Hepatocyte (in vitro differentiated cells): Measurements from ENCODE around the gene GALR2. TPM values are rescaled to one million over a fixed set of nuclear protein-coding genes. Genes with fewer than 3 reads are reported as not detected.

Experiments used
- DNase-seq: peaks from one replicate; pipeline ENCODE4 v3.0.0-alpha.2; 2016; ENCODE audit warnings: low spot score
- H2AFZ ChIP-seq: fragments of 200-600 bp; sonication (generic); 2 replicates; pipeline ENCODE4 v1.6.0; 2016; ENCODE audit warnings: antibody characterized with exemption, mild to moderate bottlenecking
- H3K27ac ChIP-seq: fragments of 200-600 bp; sonication (generic); 2 replicates; pipeline ENCODE4 v1.5.1; 2016; ENCODE audit warnings: mild to moderate bottlenecking
- H3K27me3 ChIP-seq: fragments of 200-600 bp; sonication (generic); 2 replicates; pipeline ENCODE4 v1.6.1; 2016
- H3K36me3 ChIP-seq: fragments of 200-600 bp; sonication (generic); replicated peaks from 2 replicates; pipeline ENCODE4 v1.5.1; 2016; ENCODE audit warnings: low read depth; ENCODE audit not compliant: insufficient read depth
- H3K4me1 ChIP-seq: fragments of 200-600 bp; sonication (generic); 2 replicates; pipeline ENCODE4 v1.5.1; 2016; ENCODE audit warnings: mild to moderate bottlenecking, moderate library complexity; ENCODE audit not compliant: insufficient read depth
- H3K4me2 ChIP-seq: fragments of 200-600 bp; sonication (generic); 2 replicates; pipeline ENCODE4 v1.6.0; 2016
- H3K4me3 ChIP-seq: fragments of 200-600 bp; sonication (generic); 2 replicates; pipeline ENCODE4 v1.5.1; 2016; ENCODE audit warnings: mild to moderate bottlenecking
- H3K79me2 ChIP-seq: fragments of 200-600 bp; sonication (generic); 2 replicates; pipeline ENCODE4 v1.6.0; 2017; ENCODE audit warnings: mild to moderate bottlenecking
- H3K9me2 ChIP-seq: fragments of 200-600 bp; sonication (generic); replicated peaks from 2 replicates; pipeline ENCODE4 v1.6.0; 2017; ENCODE audit warnings: mild to moderate bottlenecking; ENCODE audit not compliant: insufficient read depth
- H3K9me3 ChIP-seq: fragments of 200-600 bp; sonication (generic); 2 replicates; pipeline ENCODE4 v1.5.1; 2016; ENCODE audit warnings: low read depth, mild to moderate bottlenecking
- H4K20me1 ChIP-seq: fragments of 200-600 bp; sonication (generic); 2 replicates; pipeline ENCODE4 v1.6.0; 2016; ENCODE audit warnings: mild to moderate bottlenecking; ENCODE audit not compliant: insufficient read depth, poor library complexity, severe bottlenecking
- CTCF ChIP-seq: fragments of 200-600 bp; sonication (generic); IDR thresholded peaks from 2 replicates; pipeline ENCODE4 v1.5.1; 2016; ENCODE audit warnings: antibody characterized with exemption, mild to moderate bottlenecking; ENCODE audit not compliant: poor library complexity
- EZH2 ChIP-seq: fragments of 200-600 bp; sonication (generic); IDR thresholded peaks from 2 replicates; pipeline ENCODE4 v1.6.1; 2016; ENCODE audit warnings: antibody characterized with exemption, mild to moderate bottlenecking, borderline replicate concordance
- EZH2phosphoT487 ChIP-seq: fragments of 200-600 bp; sonication (generic); IDR thresholded peaks from one replicate; pipeline ENCODE4 v1.6.1; 2018; ENCODE audit warnings: antibody characterized with exemption, mild to moderate bottlenecking, low read depth, moderate library complexity; ENCODE audit not compliant: unreplicated experiment, severe bottlenecking
- WGBS: methylation state at CpG from one replicate; pipeline ENCODE4 v1.1.6; 2016; ENCODE audit warnings: low lambda C conversion rate; ENCODE audit errors: missing lambda C conversion rate; 5-methylcytosine and 5-hydroxymethylcytosine counted together
- polyA plus RNA-seq: library from polyadenylated mRNA; unstranded; fragments of >200 nt; fragmentation: Nextera tagmentation; extraction: Ambion mirVana; gene quantifications from 2 replicates; pipeline ENCODE4 v1.2.1, GENCODE V29; 2016
- total RNA-seq: library from RNA; depleted of rRNA; stranded (reverse); fragments of >200 nt; gene quantifications from 2 replicates; pipeline ENCODE4 v1.2.3, GENCODE V29; 2014

The GALR2 gene
- total and polyA plus RNA-seq, 2 experiments from 2014 or later: 0.24 TPM; not detected in 1

- 92% methylated on average over 11 of the region's 11 CpGs for whole genome bisulfite sequencing
- Histone ChIP-seq H3K27ac (no peak overlapping the region), H3K36me3 (no peaks in the 10 kb centered on the region)
Measured at GRCh38 chr17:76094046-76094445, 19.5 kb downstream of the GALR2 start.

GRCh38 chr17:76095943-76096342 is 21.4 kb downstream of the GALR2 start:
- no peak overlapping the region for H3K27ac ChIP-seq
- no peaks in the 10 kb centered on the region for H3K27me3 ChIP-seq
- WGBS: 93% methylated on average over 13 of the region's 13 CpGs
- no peaks in the 10 kb centered on the region for H3K9me3 ChIP-seq
- H3K36me3 ChIP-seq: no peaks in the 10 kb centered on the region
- H2AFZ ChIP-seq: no peak overlapping the region
- DNase-seq: no peak
- H3K4me3 ChIP-seq: no peak overlapping the region
- H4K20me1 ChIP-seq: no peaks in the 10 kb centered on the region
- TF ChIP-seq EZH2phosphoT487 (no peak), EZH2 (no peak), CTCF (no peak)
- no peaks in the 10 kb centered on the region for H3K9me2 ChIP-seq
- H3K4me1 ChIP-seq: no peaks in the 10 kb centered on the region
- H3K79me2 ChIP-seq: no peaks in the 10 kb centered on the region
- H3K4me2 ChIP-seq: no peak overlapping the region

More at GRCh38 chr17:76094046-76094445, 19.5 kb downstream of the GALR2 start:
- Histone ChIP-seq H3K4me2 (no peak overlapping the region), H3K79me2 (no peaks in the 10 kb centered on the region), H3K9me3 (no peaks in the 10 kb centered on the region), H3K4me1 (no peaks in the 10 kb centered on the region), H2AFZ (no peak overlapping the region), H3K4me3 (no peak overlapping the region), H4K20me1 (no peaks in the 10 kb centered on the region), H3K9me2 (no peaks in the 10 kb centered on the region), H3K27me3 (no peaks in the 10 kb centered on the region)
- TF ChIP-seq CTCF (no peak), EZH2phosphoT487 (no peak), EZH2 (no peak)
- no peak for DNase-seq

GRCh38 chr17:76097716-76098295 is 23.2 kb downstream of the GALR2 start:
- Histone ChIP-seq H3K79me2 (peaks cover 15% of the 10 kb centered on the region), H3K4me2 (no peak overlapping the region), H3K27me3 (no peaks in the 10 kb centered on the region), H4K20me1 (no peaks in the 10 kb centered on the region), H3K4me3 (no peak overlapping the region), H2AFZ (no peak overlapping the region), H3K9me2 (no peaks in the 10 kb centered on the region), H3K9me3 (no peaks in the 10 kb centered on the region), H3K27ac (no peak overlapping the region), H3K36me3 (no peaks in the 10 kb centered on the region), H3K4me1 (peaks cover 8% of the 10 kb centered on the region)
- DNase-seq: no peak
- WGBS: 96% methylated on average over 19 of the region's 19 CpGs
- no peak for TF ChIP-seq EZH2
- no peak for TF ChIP-seq CTCF
- TF ChIP-seq EZH2phosphoT487: no peak
